ENCODE measurements around the gene CDC42BPB.

DNA sequence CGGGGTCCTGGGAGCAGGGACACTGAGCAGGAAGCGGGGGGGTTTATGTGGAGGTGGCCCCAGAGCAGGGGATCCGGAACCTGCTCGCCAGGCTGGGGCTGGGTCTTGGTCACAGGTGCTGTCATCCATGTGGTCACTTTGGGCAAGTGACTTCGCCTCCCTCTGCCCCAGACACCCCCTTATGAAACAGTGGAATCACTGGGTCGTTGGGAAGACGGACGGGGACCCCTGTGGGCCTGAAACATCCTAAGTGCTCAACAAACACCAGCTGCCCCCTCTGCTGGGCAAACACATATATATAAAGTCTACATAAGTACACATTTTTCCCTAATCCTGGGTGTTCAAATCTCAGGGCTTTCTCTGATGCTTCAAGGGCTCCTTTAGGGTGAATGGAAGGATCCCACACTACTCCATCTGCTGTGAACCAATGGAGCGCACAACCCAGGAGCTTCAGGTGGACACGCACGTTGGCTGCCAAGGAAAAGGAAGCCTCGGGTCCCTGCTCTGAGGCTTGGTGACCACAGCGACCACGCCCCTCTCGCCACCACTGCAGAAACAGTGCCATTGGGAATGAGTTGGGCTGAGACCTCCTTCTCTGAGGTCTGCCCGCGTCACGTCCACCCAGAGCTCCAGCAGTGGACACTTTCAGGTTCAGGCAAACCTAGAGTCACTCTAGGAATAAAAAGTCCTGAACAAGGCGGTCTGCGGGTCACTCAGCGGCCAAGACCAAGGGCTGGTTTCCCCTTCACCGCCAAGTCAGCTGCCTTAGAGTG, 54.6 kb downstream of the CDC42BPB start:
- TF ChIP-seq, protein P1, sequence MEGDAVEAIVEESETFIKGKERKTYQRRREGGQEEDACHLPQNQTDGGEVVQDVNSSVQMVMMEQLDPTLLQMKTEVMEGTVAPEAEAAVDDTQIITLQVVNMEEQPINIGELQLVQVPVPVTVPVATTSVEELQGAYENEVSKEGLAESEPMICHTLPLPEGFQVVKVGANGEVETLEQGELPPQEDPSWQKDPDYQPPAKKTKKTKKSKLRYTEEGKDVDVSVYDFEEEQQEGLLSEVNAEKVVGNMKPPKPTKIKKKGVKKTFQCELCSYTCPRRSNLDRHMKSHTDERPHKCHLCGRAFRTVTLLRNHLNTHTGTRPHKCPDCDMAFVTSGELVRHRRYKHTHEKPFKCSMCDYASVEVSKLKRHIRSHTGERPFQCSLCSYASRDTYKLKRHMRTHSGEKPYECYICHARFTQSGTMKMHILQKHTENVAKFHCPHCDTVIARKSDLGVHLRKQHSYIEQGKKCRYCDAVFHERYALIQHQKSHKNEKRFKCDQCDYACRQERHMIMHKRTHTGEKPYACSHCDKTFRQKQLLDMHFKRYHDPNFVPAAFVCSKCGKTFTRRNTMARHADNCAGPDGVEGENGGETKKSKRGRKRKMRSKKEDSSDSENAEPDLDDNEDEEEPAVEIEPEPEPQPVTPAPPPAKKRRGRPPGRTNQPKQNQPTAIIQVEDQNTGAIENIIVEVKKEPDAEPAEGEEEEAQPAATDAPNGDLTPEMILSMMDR (IDR thresholded peaks at IDR 0.05; ENCODE audit: borderline replicate concordance, extremely low read depth, low read length, poor library complexity, severe bottlenecking), result peak; percentile 17
- no peak for TF ChIP-seq EZH2 (IDR thresholded peaks at IDR 0.05; ENCODE audit: borderline replicate concordance, low read depth, low read length, severe bottlenecking)

Measured in DND-41 (cell line).